NCI-H510A (cell line): ENCODE measurements around the gene MRPS7.

Source experiments
- DNase-seq: peaks from one replicate; lab custom pipeline; 2025; lab: John Stamatoyannopoulos, UW

Gene MRPS7

GRCh38 chr17:75261336-75262111, at the start of gene MRPS7, which contains the start of gene GGA3:
TSS of gene MRPS7 (plus strand) at chr17:75261879. CDS start at chr17:75261901, 22 bp downstream.
TSS of gene GGA3 (minus strand) at chr17:75261606. CDS start at chr17:75261587, 19 bp downstream.
- DNase-seq = peak; percentile 90

- no peak for DNase-seq
These were observed 43.5 kb upstream of the MRPS7 start for GRCh38 chr17:75218131-75218530.

- no peak for DNase-seq
These were observed 41.9 kb upstream of the MRPS7 start for GRCh38 chr17:75219815-75220214.

- DNase-seq = no peak
These were observed 36.7 kb upstream of the MRPS7 start for GRCh38 chr17:75225016-75225415.

- DNase-seq = no peak
These were observed 34.0 kb upstream of the MRPS7 start for GRCh38 chr17:75227729-75228128.

- no peak for DNase-seq
These were observed 33.4 kb upstream of the MRPS7 start for GRCh38 chr17:75228305-75228704.

- DNase-seq = no peak
These were observed 32.8 kb upstream of the MRPS7 start for GRCh38 chr17:75228847-75229246.

- no peak for DNase-seq
These were observed 30.6 kb upstream of the MRPS7 start for GRCh38 chr17:75231071-75231470.

GRCh38 chr17:75231741-75232464, 29.8 kb upstream of the MRPS7 start:
- DNase-seq = no peak

- no peak for DNase-seq
These were observed 28.9 kb upstream of the MRPS7 start for GRCh38 chr17:75232786-75233185.

GRCh38 chr17:75237100-75238014, 24.3 kb upstream of the MRPS7 start:
- DNase-seq = no peak

GRCh38 chr17:75238020-75238580, 23.6 kb upstream of the MRPS7 start:
- no peak for DNase-seq

- peak; percentile 14 for DNase-seq
These were observed 22.9 kb upstream of the MRPS7 start for GRCh38 chr17:75238684-75239191.

GRCh38 chr17:75239214-75239613, 22.5 kb upstream of the MRPS7 start:
- DNase-seq = no peak

- DNase-seq = no peak
These were observed 21.8 kb upstream of the MRPS7 start for GRCh38 chr17:75239778-75240393.

GRCh38 chr17:75240394-75241142, 21.1 kb upstream of the MRPS7 start:
- peak; percentile 45 for DNase-seq

- DNase-seq = no peak
These were observed 20.6 kb upstream of the MRPS7 start for GRCh38 chr17:75241143-75241430.

GRCh38 chr17:75241502-75241901, 20.2 kb upstream of the MRPS7 start:
- DNase-seq = no peak

- no peak for DNase-seq
These were observed 19.7 kb upstream of the MRPS7 start for GRCh38 chr17:75241996-75242460.

GRCh38 chr17:75242461-75243042, 19.1 kb upstream of the MRPS7 start:
- DNase-seq = no peak
